Testis (tissue), 2 donors: ENCODE measurements around the gene SDE2.

Experiments
- POLR2A ChIP-seq: fragments of 450-650 bp; IDR thresholded peaks from one replicate; pipeline ENCODE4 v1.6.1; 2017; ENCODE audit warnings: antibody characterized with exemption, mild to moderate bottlenecking, moderate library complexity
- TF ChIP-seq, protein P1 (sequence below), 3 experiments: fragments of 450-650 bp in 2 of 3; fragments of 200-600 bp in 1 of 3; sonication (generic) in 1 of 3; IDR thresholded peaks; one replicate each; pipeline ENCODE4 v1.5.1; 2016 to 2019; ENCODE audit warnings: antibody characterized with exemption in 3 of 3, mild to moderate bottlenecking in 2 of 3, moderate library complexity in 1 of 3

DNA sequence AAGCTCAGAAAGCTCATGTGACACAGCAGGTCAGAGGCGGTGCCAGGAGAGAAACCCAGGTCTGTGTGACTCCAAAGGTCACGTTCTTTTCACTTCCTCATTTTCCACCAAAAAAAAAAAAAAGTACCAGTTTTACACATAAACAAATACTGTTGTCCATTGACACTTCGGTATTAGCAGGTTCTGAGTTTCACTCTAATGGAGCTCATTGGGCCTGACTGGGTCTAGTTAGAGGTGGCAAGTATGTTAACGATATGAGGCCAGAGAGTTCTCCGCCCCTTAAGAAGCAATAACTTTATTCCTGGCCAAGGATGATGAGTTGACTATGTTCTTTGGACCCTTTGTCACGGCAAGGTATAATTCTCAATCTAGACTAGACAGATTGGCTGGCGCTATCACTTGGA lies 30.0 kb upstream of the SDE2 start:
- TF ChIP-seq, protein P1, sequence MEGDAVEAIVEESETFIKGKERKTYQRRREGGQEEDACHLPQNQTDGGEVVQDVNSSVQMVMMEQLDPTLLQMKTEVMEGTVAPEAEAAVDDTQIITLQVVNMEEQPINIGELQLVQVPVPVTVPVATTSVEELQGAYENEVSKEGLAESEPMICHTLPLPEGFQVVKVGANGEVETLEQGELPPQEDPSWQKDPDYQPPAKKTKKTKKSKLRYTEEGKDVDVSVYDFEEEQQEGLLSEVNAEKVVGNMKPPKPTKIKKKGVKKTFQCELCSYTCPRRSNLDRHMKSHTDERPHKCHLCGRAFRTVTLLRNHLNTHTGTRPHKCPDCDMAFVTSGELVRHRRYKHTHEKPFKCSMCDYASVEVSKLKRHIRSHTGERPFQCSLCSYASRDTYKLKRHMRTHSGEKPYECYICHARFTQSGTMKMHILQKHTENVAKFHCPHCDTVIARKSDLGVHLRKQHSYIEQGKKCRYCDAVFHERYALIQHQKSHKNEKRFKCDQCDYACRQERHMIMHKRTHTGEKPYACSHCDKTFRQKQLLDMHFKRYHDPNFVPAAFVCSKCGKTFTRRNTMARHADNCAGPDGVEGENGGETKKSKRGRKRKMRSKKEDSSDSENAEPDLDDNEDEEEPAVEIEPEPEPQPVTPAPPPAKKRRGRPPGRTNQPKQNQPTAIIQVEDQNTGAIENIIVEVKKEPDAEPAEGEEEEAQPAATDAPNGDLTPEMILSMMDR (IDR thresholded peaks at IDR 0.05), result no peak
- TF ChIP-seq POLR2A, result no peak
